K562 (cell line): ENCODE data around the gene THOC7. TPM values are rescaled to one million over a fixed set of nuclear protein-coding genes. Genes with fewer than 3 reads are reported as not detected.

Experiments used
- CBX2 ChIP-seq: fragments of 200-600 bp; sonication (generic); IDR thresholded peaks from one replicate; pipeline ENCODE4 v1.6.1; 2012; ENCODE audit warnings: mild to moderate bottlenecking, low read length, inconsistent platforms; ENCODE audit not compliant: insufficient read depth, poor library complexity, severe bottlenecking
- CBX3 ChIP-seq, 2 experiments: IDR thresholded peaks; 1 replicate in 1 of 2; 2 replicates in 1 of 2; pipeline ENCODE4 v1.6.1; 2012; ENCODE audit warnings: inconsistent platforms in 2 of 2, low read length in 2 of 2, borderline replicate concordance in 1 of 2, control low read depth in 1 of 2
- EGR1 ChIP-seq: fragments of 450-650 bp; conservative IDR thresholded peaks from 2 replicates; pipeline ENCODE4 v1.6.1; 2017; ENCODE audit warnings: mild to moderate bottlenecking
- ILF3 ChIP-seq: fragments of 450-650 bp; IDR thresholded peaks from 2 replicates; pipeline ENCODE4 v1.6.1; 2018; ENCODE audit warnings: antibody characterized with exemption, mild to moderate bottlenecking, moderate library complexity, borderline replicate concordance
- SREBF2 ChIP-seq: sonication (generic); formaldehyde crosslinking; IDR thresholded peaks from 2 replicates; pipeline ENCODE4 v1.4.0; 2020; ENCODE audit warnings: mild to moderate bottlenecking, missing genetic modification reagents
- YY1 ChIP-seq, 3 experiments: IDR thresholded peaks; 2 replicates each; pipeline ENCODE4 v1.6.1; 2011; ENCODE audit warnings: low read length in 2 of 3, mild to moderate bottlenecking in 2 of 3, moderate library complexity in 2 of 3, borderline replicate concordance in 1 of 3, control low read depth in 1 of 3, low read depth in 1 of 3; ENCODE audit not compliant: insufficient read depth in 3 of 3, insufficient replicate concordance in 2 of 3, control insufficient read depth in 1 of 3, insufficient read length in 1 of 3; ENCODE audit errors: extremely low read depth in 1 of 3
- ZNF174 ChIP-seq: fragments of 250-450 bp; sonication (Bioruptor Pico); IDR thresholded peaks from 2 replicates; pipeline ENCODE4 v1.4.0; 2020; ENCODE audit warnings: mild to moderate bottlenecking
- ZNF507 ChIP-seq: conservative IDR thresholded peaks from 2 replicates; pipeline ENCODE4 v1.6.1; 2017; ENCODE audit warnings: missing genetic modification characterization, missing compliant biosample characterization
- polyA plus RNA-seq, 8 experiments: library from polyadenylated mRNA; depleted of rRNA in 4 of 8; stranded (reverse) in 5 of 8; unstranded in 3 of 8; fragments of >200 nt; fragmentation: Nextera tagmentation in 2 of 8; fragmentation: Illumina TruSeq in 1 of 8; extraction: Ambion mirVana in 2 of 8; extraction: Trizol in 1 of 8; gene quantifications; 2 replicates each; pipeline versions ENCODE4 v1.2.1 to v1.2.3, GENCODE V29; 2011 to 2014; ENCODE audit warnings: inconsistent platforms in 1 of 8, missing spikeins in 1 of 8
- total RNA-seq, 7 experiments: library from RNA; depleted of rRNA in 6 of 7; stranded (reverse); fragments of >200 nt in 6 of 7; fragmentation: Illumina TruSeq in 2 of 7; extraction: Trizol in 2 of 7; gene quantifications; 2 replicates each; pipeline versions ENCODE4 v1.2.1 to v1.2.3, GENCODE V29; 2011 to 2021; ENCODE audit warnings: low replicate concordance in 1 of 7
- TF ChIP-seq, protein P1 (sequence below), 2 experiments: fragments of 450-650 bp; IDR thresholded peaks; 2 replicates each; pipeline ENCODE4 v1.6.1; 2016; ENCODE audit warnings: mild to moderate bottlenecking in 2 of 2, borderline replicate concordance in 1 of 2, low read depth in 1 of 2, moderate library complexity in 1 of 2
- TF ChIP-seq, protein P2 (sequence below): fragments of 450-650 bp; IDR thresholded peaks from 2 replicates; pipeline ENCODE4 v1.6.1; 2017; ENCODE audit warnings: antibody characterized with exemption
- TF ChIP-seq, protein P3 (sequence below), 2 experiments: IDR thresholded peaks in 1 of 2; conservative IDR thresholded peaks in 1 of 2; 2 replicates each; pipeline ENCODE4 v1.6.1; 2016; ENCODE audit warnings: low read depth in 2 of 2, mild to moderate bottlenecking in 1 of 2, missing compliant biosample characterization in 1 of 2, missing genetic modification characterization in 1 of 2, moderate library complexity in 1 of 2

The THOC7 gene
- total and polyA plus RNA-seq, 9 of the 15 experiments (the other 6 are each of a cell fraction or from before 2014, with no cell fraction given): 56.5 to 129 (median 94.7) TPM

DNA sequence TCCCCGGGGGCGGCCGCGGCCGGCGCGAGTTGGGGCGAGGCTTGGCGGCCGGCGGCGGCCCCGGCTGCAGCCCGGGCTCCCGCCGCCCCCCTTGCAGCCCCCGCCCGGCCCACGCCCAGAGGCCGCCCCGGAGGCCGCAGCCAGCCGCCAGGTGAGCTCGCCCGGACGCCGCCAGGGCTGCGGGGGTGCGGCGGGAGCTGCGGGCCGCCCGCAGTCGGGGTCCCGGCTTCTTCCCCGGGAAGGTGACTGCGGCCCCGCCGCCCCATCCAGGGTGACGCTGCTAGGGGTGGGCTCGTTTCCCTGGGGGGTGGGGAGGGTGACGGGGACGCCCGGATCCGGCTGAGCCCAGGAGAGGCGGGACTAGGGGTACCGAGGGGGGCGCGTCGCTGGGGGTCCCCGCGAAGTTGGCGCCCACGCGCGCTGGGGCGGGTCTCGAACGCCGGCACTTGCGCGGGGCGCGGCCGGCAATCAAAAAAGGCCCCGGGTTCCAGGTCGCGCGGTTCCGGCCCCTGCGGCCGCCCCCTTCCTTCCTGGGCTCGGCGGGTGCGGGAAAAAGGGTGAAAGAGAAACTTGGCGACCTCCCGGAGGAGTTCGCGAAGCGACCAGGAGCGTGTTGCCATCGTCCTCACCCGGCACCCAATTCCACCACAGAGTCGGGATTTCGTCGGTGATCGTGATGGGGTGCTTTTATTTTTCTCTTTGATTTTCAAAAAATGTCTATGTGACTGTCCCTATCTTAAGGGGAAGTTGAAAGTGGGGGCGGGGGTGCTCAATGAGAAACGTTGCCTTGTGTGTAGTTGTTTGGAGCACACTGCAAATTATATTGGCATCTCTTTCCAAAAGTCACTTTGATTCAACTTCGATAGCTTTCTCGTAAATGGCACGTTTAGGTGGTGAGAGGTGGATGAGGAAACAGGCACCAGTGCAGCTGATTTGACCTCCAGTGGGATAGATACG is 681 bp upstream of the THOC7 start (continued):
- TF ChIP-seq, protein P1, sequence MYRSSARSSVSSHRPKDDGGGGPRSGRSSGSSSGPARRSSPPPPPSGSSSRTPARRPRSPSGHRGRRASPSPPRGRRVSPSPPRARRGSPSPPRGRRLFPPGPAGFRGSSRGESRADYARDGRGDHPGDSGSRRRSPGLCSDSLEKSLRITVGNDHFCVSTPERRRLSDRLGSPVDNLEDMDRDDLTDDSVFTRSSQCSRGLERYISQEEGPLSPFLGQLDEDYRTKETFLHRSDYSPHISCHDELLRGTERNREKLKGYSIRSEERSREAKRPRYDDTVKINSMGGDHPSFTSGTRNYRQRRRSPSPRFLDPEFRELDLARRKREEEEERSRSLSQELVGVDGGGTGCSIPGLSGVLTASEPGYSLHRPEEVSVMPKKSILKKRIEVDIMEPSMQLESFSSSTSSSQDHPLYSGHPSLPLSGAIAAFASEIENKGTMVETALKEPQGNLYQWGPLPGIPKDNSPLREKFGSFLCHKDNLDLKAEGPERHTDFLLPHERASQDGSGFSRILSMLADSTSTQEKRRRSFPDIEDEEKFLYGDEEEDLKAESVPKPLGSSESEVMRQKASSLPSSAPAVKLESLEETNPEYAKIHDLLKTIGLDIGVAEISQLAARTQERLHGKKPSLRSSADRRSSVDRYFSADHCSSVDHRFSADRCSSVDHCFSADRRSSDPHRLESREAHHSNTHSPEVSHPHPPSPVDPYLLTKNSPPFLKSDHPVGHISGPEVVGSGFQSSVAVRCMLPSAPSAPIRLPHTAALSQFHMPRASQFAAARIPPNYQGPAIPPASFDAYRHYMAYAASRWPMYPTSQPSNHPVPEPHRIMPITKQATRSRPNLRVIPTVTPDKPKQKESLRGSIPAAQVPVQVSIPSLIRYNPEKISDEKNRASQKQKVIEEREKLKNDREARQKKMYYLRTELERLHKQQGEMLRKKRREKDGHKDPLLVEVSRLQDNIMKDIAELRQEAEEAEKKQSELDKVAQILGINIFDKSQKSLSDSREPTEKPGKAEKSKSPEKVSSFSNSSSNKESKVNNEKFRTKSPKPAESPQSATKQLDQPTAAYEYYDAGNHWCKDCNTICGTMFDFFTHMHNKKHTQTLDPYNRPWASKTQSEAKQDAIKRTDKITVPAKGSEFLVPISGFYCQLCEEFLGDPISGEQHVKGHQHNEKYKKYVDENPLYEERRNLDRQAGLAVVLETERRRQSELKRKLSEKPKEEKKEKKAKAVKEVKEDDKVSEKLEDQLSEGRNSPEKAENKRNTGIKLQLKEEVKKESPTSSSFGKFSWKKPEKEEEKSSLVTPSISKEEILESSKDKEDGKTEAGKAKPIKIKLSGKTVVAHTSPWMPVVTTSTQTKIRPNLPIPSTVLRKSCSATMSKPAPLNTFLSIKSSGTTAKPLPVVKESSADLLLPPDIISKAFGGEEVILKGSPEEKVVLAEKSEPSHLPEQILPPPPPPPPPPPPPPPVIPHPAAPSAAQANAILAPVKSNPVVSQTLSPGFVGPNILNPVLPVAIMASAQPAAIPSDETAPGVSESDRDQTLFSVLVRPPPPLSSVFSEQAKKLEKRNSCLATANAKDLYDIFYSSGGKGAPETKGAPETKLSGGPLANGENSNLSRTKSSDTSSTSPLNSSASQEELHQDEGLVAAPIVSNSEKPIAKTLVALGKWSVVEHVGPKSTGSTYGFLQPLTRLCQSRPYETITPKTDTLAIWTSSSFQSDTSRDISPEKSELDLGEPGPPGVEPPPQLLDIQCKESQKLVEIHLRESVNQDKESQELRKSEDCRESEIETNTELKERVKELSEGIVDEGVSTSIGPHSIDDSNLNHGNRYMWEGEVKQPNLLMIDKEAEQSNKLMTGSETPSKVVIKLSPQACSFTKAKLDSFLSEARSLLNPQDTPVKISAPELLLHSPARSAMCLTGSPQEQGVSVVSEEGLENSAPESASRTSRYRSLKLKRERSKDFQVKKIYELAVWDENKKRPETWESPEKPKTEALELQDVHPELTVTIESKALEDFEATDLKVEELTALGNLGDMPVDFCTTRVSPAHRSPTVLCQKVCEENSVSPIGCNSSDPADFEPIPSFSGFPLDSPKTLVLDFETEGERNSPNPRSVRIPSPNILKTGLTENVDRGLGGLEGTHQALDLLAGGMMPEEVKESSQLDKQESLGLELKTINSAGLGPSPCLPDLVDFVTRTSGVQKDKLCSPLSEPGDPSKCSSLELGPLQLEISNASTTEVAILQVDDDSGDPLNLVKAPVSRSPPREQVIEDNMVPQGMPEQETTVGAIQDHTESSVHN (IDR thresholded peaks at IDR 0.05; ENCODE audit: borderline replicate concordance in 1 of 2, low read depth in 1 of 2): no peak
- TF ChIP-seq ZNF174: no peak
- TF ChIP-seq CBX3 (IDR thresholded peaks at IDR 0.05; ENCODE audit: borderline replicate concordance in 1 of 2, low read length in 2 of 2): no peak
- no peak for TF ChIP-seq ILF3
- peak; percentile 47 for TF ChIP-seq EGR1
- TF ChIP-seq, protein P2, sequence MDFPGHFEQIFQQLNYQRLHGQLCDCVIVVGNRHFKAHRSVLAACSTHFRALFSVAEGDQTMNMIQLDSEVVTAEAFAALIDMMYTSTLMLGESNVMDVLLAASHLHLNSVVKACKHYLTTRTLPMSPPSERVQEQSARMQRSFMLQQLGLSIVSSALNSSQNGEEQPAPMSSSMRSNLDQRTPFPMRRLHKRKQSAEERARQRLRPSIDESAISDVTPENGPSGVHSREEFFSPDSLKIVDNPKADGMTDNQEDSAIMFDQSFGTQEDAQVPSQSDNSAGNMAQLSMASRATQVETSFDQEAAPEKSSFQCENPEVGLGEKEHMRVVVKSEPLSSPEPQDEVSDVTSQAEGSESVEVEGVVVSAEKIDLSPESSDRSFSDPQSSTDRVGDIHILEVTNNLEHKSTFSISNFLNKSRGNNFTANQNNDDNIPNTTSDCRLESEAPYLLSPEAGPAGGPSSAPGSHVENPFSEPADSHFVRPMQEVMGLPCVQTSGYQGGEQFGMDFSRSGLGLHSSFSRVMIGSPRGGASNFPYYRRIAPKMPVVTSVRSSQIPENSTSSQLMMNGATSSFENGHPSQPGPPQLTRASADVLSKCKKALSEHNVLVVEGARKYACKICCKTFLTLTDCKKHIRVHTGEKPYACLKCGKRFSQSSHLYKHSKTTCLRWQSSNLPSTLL: no peak
- TF ChIP-seq SREBF2: no peak
- TF ChIP-seq CBX2: no peak
- TF ChIP-seq, protein P3, sequence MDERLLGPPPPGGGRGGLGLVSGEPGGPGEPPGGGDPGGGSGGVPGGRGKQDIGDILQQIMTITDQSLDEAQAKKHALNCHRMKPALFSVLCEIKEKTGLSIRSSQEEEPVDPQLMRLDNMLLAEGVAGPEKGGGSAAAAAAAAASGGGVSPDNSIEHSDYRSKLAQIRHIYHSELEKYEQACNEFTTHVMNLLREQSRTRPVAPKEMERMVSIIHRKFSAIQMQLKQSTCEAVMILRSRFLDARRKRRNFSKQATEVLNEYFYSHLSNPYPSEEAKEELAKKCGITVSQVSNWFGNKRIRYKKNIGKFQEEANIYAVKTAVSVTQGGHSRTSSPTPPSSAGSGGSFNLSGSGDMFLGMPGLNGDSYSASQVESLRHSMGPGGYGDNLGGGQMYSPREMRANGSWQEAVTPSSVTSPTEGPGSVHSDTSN (CRISPR knock-in tag; IDR thresholded peaks at IDR 0.05; ENCODE audit: low read depth): no peak
- TF ChIP-seq, protein P3 (tag; conservative IDR thresholded peaks at IDR 0.05; ENCODE audit: low read depth): no peak
- no peak for TF ChIP-seq ZNF507 (tag)
- peak in 1 of 3 experiments; percentile 14 for TF ChIP-seq YY1 (IDR thresholded peaks at IDR 0.05; ENCODE audit: borderline replicate concordance in 1 of 3, control insufficient read depth in 1 of 3, extremely low read depth in 1 of 3, insufficient read depth in 3 of 3, insufficient read length in 1 of 3, insufficient replicate concordance in 2 of 3, low read depth in 1 of 3, low read length in 2 of 3)
